ENCODE measurements around the gene SPATA12. TPM values are rescaled to one million over a fixed set of nuclear protein-coding genes. Genes with fewer than 3 reads are reported as not detected.

SPATA12 gene
- total and polyA plus RNA-seq, 2 donors (not counting 3 experiments of a cell fraction or from before 2014, with no cell fraction given): 0.18 TPM; not detected in 1

- no TSS peak for BruUV-seq (replicated peaks)
- no peak for FAIRE-seq
These were observed 57.8 kb downstream of the SPATA12 start for GRCh38 chr3:57118254-57118653.

More at GRCh38 chr3:57118254-57118653, 57.8 kb downstream of the SPATA12 start:
- no peak for TF ChIP-seq GATA2 (IDR thresholded peaks at IDR 0.05; ENCODE audit: insufficient read depth, insufficient read length, low read depth, low read length)
- no peak for TF ChIP-seq MAX (IDR thresholded peaks at IDR 0.05; ENCODE audit: insufficient read depth, insufficient read length)
- TF ChIP-seq POLR2A (IDR thresholded peaks at IDR 0.05; ENCODE audit: low read depth, low read length): no peak
- TF ChIP-seq CTCF (IDR thresholded peaks at IDR 0.05; ENCODE audit: extremely low read depth in 1 of 2, insufficient read depth in 1 of 2, low read depth in 1 of 2, low read length in 2 of 2): no peak
- TF ChIP-seq FOS (IDR thresholded peaks at IDR 0.05; ENCODE audit: borderline replicate concordance, insufficient read depth, low read length): no peak
- no peak for TF ChIP-seq EZH2 (IDR thresholded peaks at IDR 0.05; ENCODE audit: borderline replicate concordance, low read depth, low read length, severe bottlenecking)
- no peak for TF ChIP-seq JUN (IDR thresholded peaks at IDR 0.05; ENCODE audit: borderline replicate concordance, insufficient read depth, insufficient read length, low read depth)
- no peak for TF ChIP-seq POLR2AphosphoS5 (IDR thresholded peaks at IDR 0.05; ENCODE audit: insufficient read depth, low read depth, low read length)
- no peak for TF ChIP-seq MYC (IDR thresholded peaks at IDR 0.05; ENCODE audit: low read depth, low read length)
- dilution Hi-C loops (cut with MboI; ENCODE audit: extremely low pct_ligation_motif_present, low sequenced_read_pairs) (no loop called here), intact Hi-C loops (cut with micrococcal nuclease) (no loop called here)
- Histone ChIP-seq H2AFZ (ENCODE audit: low read depth, low read length) (no peak overlapping the region), H3K27ac (ENCODE audit: insufficient read depth, low read depth, low read length) (no peak overlapping the region), H4K20me1 (replicated peaks; ENCODE audit: control insufficient read depth, extremely low read depth, insufficient read depth, low read length) (no peaks in the 10 kb centered on the region), H3K79me2 (ENCODE audit: control insufficient read depth, insufficient read depth, low read length) (no peaks in the 10 kb centered on the region), H3K27me3 (ENCODE audit: control insufficient read depth in 2 of 2, insufficient read depth in 2 of 2, low read length in 2 of 2) (peaks cover 4 to 17% of the 10 kb centered on the region in 2 experiments), H3K36me3 (ENCODE audit: control insufficient read depth in 2 of 2, extremely low read depth in 1 of 2, insufficient read depth in 2 of 2, low read length in 2 of 2) (no peaks in the 10 kb centered on the region), H3K4me1 (ENCODE audit: control insufficient read depth, extremely low read depth, insufficient read depth, low read length) (no peaks in the 10 kb centered on the region), H3K4me3 (replicated peaks in 1 of 3; ENCODE audit: insufficient read depth in 1 of 3, low read depth in 1 of 3, low read length in 3 of 3) (no peak overlapping the region), H3K9ac (replicated peaks; ENCODE audit: extremely low read depth, insufficient read depth, low read length) (no peak overlapping the region), H3K4me2 (ENCODE audit: insufficient read depth, low read length) (no peak overlapping the region), H3K9me1 (replicated peaks; ENCODE audit: control insufficient read depth, extremely low read depth, insufficient read depth, low read length) (no peaks in the 10 kb centered on the region), H3K9me3 (replicated peaks; ENCODE audit: control insufficient read depth, insufficient read depth, low read length) (no peaks in the 10 kb centered on the region)
- no peak for DNase-seq (ENCODE audit: low read depth, low spot score)
- POLR2A ChIA-PET: interaction anchor here (0.6 kb wide), 1 partner anchor 452 kb away, joined by 7 read pairs; no protein-coding TSS in a partner anchor
- CTCF ChIA-PET: interaction anchor here (0.9 kb wide), 1 partner anchor 18 kb away, joined by 3 read pairs; no protein-coding TSS in a partner anchor

All from endothelial cell of umbilical vein (primary cell).